ENCODE measurements around the gene MTSS2. TPM values are rescaled to one million over a fixed set of nuclear protein-coding genes. Genes with fewer than 3 reads are reported as not detected.

The MTSS2 gene
- polyA plus RNA-seq, 1 experiment, result 57.9 TPM

GRCh38 chr16:70658921-70659320 lies 26.9 kb downstream of the MTSS2 start:
- H3K4me3 ChIP-seq (ENCODE audit: low read depth, low read length), result no peak overlapping the region
- H3K9me3 ChIP-seq (ENCODE audit: control insufficient read depth, insufficient read depth, low read length), result no peaks in the 10 kb centered on the region; the same call in 1 of the 2 replicates
- TF ChIP-seq CTCF (IDR thresholded peaks at IDR 0.05; ENCODE audit: low read depth, low read length), result no peak
- POLR2A ChIA-PET, result interaction anchor here (0.6 kb wide), 1 partner anchor 112 kb away, joined by 3 read pairs; no protein-coding TSS in a partner anchor
- CTCF ChIA-PET, result interaction anchor here (1.3 kb wide), 1 partner anchor 16 kb away, joined by 3 read pairs; no protein-coding TSS in a partner anchor
- H3K27me3 ChIP-seq (ENCODE audit: control insufficient read depth, insufficient read depth, low read length), result no peaks in the 10 kb centered on the region
- no peak for DNase-seq (ENCODE audit: low read depth, low spot score)
- H3K27ac ChIP-seq (ENCODE audit: low read depth, low read length), result no peak overlapping the region

- no peak for TF ChIP-seq CTCF (IDR thresholded peaks at IDR 0.05; ENCODE audit: low read depth, low read length)
- Histone ChIP-seq H3K27me3 (ENCODE audit: control insufficient read depth, insufficient read depth, low read length) (no peaks in the 10 kb centered on the region), H3K9me3 (ENCODE audit: control insufficient read depth, insufficient read depth, low read length) (no peaks in the 10 kb centered on the region; the same call in 1 of the 2 replicates), H3K27ac (ENCODE audit: low read depth, low read length) (no peak overlapping the region), H3K4me3 (ENCODE audit: low read depth, low read length) (no peak overlapping the region)
- CTCF ChIA-PET, result no interaction called here
- no peak for DNase-seq (ENCODE audit: low read depth, low spot score)
- POLR2A ChIA-PET, result no interaction called here
These were observed 27.9 kb downstream of the MTSS2 start for GRCh38 chr16:70657956-70658355.

- Histone ChIP-seq H3K27ac (ENCODE audit: low read depth, low read length) (no peak overlapping the region), H3K4me3 (ENCODE audit: low read depth, low read length) (no peak overlapping the region), H3K27me3 (ENCODE audit: control insufficient read depth, insufficient read depth, low read length) (no peaks in the 10 kb centered on the region), H3K9me3 (ENCODE audit: control insufficient read depth, insufficient read depth, low read length) (no peaks in the 10 kb centered on the region; the same call in 1 of the 2 replicates)
- no peak for DNase-seq (ENCODE audit: low read depth, low spot score)
- ChIA-PET POLR2A (no interaction called here), CTCF (no interaction called here)
- no peak for TF ChIP-seq CTCF (IDR thresholded peaks at IDR 0.05; ENCODE audit: low read depth, low read length)
These were observed 29.1 kb downstream of the MTSS2 start for GRCh38 chr16:70656712-70657263.

GRCh38 chr16:70656065-70656711 lies 29.7 kb downstream of the MTSS2 start:
- DNase-seq (ENCODE audit: low read depth, low spot score), result no peak

More at GRCh38 chr16:70656065-70656711, 29.7 kb downstream of the MTSS2 start:
- TF ChIP-seq CTCF (IDR thresholded peaks at IDR 0.05; ENCODE audit: low read depth, low read length), result no peak
- Histone ChIP-seq H3K4me3 (ENCODE audit: low read depth, low read length) (no peak overlapping the region), H3K27me3 (ENCODE audit: control insufficient read depth, insufficient read depth, low read length) (no peaks in the 10 kb centered on the region), H3K9me3 (ENCODE audit: control insufficient read depth, insufficient read depth, low read length) (no peaks in the 10 kb centered on the region), H3K27ac (ENCODE audit: low read depth, low read length) (no peak overlapping the region)
- POLR2A ChIA-PET, result no interaction called here
- CTCF ChIA-PET, result interaction anchor here (2.3 to 5.9 kb wide), 4 partner anchors 103 to 286 kb away, joined by 11 to 58 read pairs (median 16); no protein-coding TSS in a partner anchor

Data from AG04450 (cell line).